ENCODE data around the gene AP1AR.
"Not testable (repeated sequence)": the region's sequence is repeated elsewhere in the genome, so short reads cannot be mapped to it uniquely, and the experiment has no call there.

Gene AP1AR

DNA sequence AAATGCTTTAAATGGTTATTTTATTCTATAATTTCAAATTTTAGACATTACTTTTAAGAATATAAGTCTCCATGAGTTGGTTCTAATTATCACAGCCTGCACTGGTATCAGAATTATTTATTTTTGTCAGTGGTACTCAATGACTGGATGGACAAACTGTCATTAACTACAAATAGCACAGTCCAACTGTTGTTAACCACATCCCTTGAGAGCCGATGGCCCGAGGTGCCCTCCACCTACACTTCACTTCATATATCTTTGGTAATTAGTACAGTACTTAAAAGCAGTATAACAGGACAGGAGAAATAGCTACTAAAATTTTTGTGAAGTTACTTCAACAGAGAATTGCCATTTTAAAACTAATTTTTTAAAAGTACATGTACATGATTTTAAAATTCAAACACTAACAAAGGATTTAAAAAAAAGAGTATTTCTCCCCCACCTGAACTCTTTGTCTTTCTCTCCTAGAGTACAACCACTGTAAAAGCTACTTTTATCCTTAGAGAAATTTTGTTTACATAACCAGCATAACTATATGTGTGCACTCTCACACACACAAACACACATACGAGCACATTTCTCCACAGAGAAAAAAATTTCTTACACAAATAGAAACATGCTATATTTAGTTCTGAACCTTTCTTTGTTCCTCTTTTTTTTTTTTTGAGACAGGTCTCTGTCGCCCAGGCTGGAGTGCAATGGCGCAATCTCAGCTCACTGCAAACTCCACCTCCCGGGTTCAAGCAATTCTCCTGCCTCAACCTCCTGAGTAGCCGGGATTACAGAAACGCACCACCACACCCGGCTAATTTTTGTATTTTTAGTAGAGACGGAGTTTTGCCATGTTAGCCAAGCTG is 47.7 kb downstream of the AP1AR start:
- no peak for DNase-seq

DNA sequence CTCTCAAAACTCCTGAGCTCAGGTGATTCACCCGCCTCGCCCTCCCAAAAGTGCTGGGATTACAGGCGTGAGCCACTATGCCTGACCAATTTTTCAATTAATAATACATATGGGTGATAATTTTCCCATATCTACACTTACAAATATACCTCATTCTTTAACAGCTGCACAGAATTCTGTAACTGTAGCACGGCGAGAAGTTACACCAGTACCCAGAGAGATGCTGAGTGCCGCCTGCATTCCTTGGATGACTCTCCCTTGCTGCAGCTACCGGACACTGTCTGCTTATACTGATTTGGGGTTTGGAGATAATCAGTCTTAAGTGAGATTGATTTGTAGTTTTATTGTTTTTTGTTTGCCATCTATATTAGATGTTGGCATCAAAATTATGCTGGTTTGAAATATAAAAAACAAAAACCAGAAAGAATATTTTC is 48.3 kb downstream of the AP1AR start:
- no peak for DNase-seq

DNA sequence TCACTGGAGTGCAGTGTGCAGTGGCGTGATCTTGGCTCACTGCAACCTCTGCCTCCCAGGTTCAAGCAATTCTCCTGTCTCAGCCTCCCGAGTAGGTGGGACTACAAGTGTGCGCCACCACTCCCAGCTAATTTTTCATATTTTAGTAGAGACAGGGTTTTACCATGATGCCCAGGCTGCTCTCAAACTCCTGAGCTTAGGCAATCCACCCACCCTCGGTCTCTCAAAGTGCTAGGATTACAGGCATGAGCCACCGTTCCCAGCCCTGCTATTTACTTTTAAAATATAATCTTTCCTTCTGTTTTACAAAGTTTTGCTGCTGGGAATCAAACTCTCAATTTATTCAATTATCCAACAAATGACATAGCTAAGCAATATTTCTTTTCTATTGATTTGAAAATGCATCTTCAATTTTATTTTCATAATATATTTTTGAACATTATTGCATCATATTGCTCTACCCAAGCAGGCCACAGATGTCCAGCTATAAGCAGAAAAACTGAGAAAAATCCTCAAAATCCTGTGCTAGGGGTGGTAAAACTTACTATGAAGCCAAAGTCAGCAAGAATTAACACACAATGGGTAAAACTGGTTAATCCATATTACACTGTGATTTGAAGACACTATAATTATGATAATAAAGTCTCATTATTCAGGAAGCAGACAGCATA is 48.9 kb downstream of the AP1AR start:
- no peak for DNase-seq

DNA sequence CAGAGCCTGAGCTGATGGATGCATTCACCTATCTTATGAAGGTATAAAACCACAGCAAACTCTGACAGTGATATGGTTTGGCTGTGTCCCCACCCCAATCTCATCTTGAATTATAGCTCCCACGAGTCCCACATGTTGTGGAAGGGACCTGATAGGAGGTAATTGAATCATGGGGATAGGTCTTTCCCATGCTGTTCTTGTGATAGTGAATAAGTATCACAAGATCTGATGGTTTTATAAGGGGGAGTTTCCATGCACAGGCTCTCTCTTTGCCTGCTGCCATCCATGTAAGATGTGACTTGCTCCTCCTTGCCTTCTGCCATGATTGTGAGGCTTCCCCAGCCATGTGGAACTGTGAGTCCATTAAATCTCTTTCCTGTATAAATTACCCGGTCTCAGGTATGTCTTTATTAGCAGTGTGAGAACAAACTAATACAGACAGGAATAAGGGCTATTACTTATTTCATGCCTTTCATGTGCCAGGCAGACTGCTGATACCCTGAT is 50.4 kb downstream of the AP1AR start:
- not testable (repeated sequence) for DNase-seq

DNA sequence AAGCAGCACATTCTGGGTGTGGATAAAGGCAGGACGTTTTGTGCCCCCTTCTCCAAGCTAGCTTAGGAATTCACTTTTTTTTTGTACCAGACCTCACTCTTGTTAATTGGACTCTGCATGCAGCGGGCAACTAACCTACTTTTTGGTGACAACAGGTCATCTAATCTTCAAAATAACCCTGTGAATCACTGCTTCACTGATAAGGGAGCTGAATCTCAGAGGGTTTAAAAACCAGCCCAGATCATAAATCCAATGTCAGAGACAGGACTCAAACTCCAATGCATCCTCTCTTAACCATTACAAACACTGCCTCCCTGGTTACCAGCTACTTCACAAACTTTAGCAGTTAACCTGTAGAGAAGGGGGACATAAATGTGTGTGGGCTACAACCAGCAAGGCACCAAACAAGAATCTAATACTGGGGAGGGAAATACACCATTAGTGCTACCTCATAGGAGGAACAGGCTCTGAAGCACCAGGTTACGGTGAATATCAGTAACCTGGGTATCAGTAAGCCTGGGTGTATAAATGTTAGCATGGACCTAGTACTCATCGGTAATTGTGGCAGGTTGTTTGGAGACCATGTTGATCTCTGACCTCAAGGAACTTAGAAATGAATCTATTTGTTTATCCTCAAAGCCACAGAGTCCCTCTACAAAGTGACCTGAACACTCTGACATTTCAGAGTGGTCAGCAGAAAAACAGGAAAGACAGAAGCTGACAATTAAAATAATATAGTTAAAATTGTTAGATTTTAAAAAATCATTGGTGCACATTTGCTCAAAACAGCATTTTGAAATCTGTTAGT is 51.5 kb downstream of the AP1AR start:
- no peak for DNase-seq

DNA sequence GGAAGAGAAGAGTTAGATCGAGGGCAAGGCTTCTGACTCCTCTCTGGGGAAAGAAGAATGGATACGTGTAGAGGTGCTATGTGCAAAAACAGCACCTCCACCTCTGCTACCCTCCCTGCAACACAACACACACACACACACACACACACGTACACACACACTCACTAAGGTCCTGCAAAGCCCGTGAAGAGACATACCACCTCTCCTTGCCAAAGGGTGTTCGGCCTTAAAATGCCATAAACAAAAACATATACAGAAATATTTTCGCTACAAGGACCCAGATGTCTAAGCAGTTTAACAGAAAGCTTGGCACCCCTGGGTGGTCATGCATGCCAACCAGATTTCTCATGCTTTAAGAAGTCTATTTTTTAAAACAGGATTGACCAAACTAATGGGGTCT is 52.6 kb downstream of the AP1AR start:
- no peak for DNase-seq

DNA sequence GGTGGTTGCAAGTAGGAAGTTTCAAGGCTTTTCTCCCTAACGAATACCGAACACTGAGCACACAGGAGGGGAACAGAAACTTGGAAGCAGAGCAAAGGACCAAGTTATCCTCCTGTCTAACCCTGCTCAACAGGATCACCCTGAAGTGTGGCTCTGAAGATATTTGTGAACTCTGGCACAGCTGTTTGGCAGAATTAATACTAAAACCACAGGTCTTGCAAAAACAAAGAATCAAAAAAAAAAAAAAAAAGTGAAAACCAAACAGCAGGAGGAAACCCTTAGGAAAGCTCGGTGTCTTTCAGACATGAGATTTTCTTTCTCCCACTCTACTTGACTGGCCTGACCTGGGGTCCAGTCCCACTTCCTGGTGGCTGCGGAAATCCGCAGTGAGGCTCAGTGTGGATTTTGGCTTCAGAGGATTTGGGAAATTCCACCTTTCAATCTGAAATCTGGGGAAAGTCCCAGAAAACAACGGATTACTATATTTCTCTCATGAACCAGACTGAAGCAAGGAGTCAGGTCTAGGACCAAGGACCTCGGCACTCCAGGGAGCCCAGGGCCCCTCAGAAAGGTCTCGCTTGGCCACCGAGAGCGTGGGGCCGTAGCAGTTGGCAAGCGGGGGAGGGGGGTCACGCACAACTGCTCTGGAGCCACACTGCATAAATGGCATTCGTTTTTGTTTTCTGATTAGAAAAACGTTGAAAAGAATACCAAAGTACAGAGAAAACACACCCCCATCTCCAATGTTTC is 53.2 kb downstream of the AP1AR start:
- no peak for DNase-seq

DNA sequence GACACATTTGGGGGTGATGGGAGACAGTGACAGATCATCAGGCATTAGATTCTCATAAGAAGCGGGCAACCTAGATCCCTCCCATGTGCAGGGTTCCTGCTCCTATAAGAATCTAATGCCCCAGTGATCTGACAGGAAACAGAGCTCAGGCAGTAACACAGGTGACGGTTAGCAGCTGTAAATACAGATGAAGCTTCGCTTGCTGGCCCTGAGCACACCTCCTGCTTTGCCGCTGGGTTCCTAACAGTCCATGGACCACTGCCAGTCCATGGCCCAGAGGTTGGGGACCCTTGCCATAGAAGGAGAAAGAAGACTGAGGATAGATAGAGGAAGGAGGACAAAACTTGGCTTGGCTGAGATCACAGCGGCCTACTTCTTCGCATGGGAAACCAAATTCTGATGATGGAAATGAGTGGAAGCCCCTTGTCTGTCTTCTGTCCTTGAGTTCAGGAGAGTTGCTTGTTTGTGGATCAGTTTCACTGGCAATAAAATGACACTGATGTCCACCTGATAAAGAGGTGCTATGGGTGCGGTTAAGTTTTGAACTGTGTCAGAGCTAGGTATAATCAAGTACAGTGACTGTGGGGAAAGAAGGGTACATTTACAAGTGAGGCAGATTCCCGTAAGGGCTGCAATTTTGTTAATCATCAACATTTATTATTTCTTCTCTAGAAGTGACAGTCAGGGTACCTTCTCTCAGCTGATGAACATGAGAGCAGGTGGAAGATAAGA is 55.8 kb downstream of the AP1AR start:
- DNase-seq, result no peak

DNA sequence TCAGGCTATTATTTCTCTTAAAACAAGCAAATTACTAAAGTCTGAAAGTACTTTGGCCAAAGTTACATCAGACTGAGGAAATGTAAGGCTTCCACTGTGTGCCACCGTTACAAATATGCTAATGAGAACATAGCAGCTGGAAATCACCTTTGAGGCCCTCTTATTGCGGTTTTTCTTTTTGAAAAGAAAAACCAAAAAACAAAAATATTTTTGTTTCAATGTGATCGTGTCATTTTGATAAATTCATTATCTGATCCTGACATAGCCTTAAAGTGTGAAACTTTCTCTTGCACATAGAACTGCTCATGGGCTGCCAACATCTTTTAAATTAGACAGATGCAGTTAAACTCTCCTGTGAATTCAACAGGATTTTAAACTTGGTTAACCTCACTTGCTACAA is 56.9 kb downstream of the AP1AR start:
- no peak for DNase-seq

DNA sequence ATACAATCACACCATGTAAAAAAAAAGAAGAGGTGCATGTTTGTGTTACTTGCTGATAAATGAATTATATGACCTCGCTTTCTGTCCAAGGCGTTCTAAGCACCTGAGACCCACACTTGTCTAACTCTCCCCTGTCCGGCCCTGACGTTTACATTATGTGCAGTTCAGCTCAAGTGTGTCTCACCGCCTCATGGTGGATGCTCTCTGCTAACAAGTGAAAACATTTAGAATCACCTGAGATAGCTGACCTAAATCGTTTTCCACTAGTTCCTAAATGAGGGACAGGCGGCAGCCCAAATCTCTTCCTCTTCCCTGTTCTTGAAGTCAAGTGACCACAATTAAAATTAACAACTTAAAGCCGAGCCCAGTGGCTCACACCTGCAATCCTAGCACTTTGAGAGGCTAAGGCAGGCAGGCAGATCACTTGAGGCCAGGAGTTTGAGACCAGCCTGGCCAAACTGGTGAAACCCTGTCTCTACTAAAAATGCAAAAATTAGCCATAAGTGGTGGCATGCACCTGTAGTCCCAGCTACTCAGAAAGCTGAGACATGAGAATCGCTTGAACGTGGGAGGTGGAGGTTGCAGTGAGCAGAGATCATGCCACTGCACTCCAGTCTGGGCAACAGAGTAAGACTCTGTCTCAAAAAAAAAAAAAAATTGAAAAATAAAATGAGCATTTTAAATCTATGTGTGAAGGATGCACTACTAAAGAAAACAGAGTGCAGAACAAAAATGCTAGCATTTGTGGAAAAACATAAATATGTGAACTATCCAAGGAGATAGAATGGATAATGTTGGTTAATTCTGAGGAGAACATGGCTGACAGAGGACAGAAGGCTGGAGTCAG is 58.0 kb downstream of the AP1AR start:
- no peak for DNase-seq

DNA sequence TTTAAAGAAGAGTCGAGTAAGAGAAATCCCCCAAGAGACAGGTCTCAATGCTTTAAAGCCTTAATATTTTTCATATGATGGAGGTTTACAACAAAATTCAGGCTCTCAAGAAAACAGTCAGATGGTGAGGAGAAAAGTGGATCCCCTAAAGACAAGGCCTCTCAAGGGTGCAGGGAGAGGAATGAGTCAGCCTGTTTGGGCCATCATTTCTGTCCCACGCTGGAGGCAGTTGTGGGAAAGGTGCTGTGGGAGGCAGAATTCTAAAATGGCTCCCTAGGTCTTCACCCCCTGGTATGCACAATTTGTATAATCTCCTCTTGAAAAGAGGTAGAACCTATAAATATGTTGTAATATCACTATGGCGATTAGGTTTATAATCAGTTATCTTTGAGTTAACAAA is 58.8 kb downstream of the AP1AR start:
- no peak for DNase-seq

DNA sequence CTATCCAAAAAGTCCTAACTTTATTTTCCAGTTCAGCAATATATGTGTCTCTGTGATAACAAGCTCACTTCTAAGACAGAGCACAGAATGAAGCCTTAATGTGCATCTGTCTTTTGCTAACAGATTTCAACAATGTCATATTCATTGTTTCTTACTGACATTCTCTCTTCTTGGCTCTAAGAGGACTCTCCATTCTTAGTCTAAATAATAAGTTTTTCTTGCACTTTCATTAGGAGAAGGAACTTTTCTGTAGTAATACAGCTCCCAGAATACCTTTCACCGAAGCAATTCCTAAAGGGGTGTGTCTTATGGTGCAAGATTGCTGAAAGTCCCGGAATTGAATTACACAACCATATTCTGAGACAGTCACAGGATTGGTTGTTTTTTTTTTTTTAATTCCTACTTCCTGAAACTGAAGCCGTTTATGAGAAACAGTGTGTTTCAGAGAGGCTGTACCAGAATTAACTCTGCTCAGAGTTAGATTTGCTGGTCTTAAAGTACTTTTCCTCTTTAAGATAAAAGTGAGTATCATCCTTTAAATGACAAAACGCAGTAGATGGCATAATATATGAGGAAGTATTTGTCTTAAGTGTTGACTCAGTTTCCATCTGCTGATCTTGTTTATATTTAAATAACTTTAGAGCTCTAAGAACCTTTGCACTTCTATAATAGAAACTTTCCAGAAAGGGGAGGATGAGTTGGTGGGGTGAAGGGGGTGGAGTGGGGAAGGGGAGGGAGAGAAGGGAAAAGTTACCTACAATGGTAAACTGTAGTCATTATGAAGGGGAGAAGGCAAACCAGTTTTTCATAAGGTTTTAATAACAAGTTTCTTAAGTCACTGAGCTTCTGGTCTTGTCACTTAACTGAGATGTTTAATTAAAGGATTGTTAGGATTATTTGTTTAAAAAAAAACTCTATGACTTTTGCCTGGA is 65.6 kb downstream of the AP1AR start, which contains the start of gene ALPK1:
ALPK1 (plus strand) TSS at position 421 of the 932 bp plus-strand sequence.
- DNase-seq, result no peak

DNA sequence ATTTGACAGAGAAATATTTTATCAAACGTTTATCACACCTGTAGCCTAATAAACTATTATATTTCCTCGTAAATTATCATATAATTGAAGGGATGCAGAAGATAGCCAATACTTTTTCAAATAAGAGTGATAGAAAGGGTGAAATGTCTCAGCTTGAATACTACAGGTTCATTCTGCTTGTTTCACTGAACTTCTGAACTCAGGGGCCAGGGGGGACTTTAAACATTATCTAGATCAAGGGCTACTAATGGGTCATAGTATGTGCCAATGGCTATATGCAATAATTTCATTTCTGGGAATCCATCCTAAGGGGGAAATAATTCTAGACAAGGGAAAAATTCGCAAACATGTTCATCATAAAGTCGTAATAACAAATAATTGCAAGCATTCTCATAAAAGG is 68.1 kb downstream of the AP1AR start:
- DNase-seq, result no peak

DNA sequence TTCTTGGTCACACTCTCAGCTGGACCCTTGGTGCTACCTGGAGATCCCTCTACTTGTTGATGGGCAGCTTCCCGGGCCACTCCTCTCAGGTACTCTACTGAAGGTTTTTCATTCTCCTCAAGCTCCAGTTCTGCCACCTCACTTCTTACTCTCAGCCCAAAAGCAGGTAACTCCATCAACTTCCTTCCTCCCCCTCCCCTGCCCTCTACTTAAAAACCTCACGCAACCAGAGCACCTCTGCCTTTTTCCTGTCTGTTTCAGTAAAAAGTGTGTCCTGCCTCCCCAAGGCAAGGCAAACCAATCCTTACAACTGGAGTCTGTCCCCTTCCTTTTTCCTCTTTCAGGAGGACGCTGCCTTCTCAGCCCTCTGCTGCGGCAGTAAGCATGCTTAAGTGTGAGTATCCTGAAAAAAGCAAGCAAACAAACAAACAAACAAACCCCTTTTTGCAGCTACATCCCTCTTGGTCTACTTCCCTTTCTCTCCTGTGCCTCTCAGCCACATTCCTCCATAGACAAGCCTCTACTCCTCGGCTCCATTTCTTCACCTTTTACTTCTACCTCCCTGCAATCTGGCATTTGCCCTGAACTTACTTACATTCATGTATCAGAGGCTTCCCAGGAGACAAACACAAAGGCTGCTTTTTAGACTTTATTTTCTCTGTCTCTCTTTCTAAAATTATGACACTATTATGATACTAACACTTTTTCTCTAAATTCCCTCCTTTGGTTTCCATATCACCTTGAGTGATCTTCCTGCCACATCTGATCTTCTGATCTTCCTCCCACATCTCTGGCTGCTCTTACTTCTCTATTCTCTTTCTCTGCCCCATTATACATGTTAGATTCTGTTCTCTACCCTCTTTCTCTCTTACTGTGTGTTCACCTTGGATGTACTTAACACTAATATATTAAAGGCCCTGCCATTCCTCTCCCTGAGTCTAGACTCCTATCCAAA is 71.0 kb downstream of the AP1AR start:
- no peak for DNase-seq

DNA sequence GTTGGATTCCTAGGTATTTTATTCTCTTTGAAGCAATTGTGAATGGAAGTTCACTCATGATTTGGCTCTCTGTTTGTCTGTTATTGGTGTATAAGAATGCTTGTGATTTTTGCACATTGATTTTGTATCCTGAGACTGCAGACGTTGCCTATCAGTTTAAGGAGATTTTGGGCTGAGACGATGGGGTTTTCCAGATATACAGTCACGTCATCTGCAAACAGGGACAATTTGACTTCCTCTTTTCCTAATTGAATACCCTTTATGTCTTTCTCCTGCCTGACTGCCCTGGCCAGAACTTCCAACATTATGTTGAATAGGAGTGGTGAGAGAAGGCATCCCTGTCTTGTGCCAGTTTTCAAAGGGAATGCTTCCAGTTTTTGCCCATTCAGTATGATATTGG is 73.9 kb downstream of the AP1AR start:
- DNase-seq, result not testable (repeated sequence)

DNA sequence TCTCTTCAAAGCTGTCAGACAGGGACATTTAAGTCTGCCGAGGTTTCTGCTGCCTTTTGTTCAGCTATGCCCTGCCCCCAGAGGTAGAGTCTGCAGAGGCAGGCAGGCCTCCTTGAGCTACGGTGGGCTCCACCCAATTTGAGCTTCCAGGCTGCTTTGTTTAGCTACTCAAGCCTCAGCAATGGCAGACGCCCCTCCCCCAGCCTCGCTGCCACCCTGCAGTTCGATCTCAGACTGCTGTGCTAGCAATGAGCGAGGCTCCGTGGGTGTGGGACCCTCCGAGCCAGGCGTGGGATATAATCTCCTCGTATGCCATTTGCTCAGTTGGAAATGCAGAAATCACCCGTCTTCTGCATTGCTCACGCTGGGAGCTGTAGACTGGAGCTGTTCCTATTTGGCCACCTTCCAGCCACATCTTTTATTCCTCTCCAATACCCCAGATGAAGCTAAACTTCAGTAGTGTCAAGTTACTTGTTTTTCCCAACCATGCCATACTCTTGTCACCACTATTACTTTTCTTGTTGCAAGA is 77.7 kb downstream of the AP1AR start:
- DNase-seq, result peak in 1 of 2 donors; percentile 37

DNA sequence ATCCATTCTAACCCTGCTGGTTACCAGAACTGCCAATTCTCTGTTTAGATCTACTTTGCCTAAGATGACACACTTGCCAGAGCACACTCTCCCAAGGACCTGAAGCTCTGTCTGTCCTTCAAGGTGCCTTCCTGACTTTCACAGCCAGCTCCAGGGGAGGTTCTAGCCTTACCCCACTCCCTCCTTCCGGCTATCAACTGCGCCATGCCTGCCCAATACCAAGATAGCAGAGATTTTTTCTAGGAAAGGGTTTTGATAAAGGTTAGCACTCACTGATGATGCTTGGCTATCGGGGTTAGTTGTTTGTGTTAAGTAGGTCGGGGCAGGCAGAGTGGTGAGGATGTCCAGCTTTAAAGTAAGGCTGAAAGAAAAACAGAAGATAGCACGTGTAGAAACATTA is 79.9 kb downstream of the AP1AR start:
- DNase-seq, result no peak

DNA sequence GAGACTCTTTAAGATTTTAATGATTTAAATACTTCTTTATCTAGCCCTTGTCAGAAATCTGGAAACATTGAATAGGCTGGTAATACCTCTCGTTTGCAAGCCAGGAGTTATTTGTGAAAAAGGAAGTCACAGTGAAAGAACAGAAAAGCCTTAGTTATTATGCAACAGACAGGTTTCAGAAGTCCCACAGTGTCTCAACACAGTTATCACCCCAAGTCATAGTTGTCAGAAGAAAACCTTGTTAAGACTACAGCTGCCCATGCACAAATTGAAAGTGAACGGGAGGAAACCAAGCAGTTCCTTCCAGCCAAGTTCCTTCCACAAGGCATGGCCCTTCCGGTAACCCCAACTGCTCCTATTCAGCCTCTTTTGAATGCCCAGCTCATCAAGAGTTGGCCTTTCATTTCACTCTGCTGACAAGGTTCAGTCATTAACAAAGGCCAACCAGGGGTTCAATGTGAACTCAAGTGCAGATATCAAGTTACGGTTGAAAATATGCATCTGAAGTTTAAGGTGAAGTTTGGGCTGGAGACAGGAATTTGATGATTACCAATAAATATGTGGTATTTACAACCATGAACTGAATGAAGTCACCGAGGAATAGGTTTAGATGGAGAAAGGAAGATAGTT is 81.1 kb downstream of the AP1AR start:
- no peak for DNase-seq

All from activated CD4-positive, alpha-beta T cell treated with anti-CD3 and anti-CD28 coated beads for 4 hours (primary cell).